HG02852 (cell line): Measurements from ENCODE around the gene MATN1.

Experiments
- ATAC-seq: cut with Tn5 transposase; IDR thresholded peaks from one replicate; pipeline ENCODE4 v1.9.1; 2021; ENCODE audit warnings: mild to moderate bottlenecking, moderate library complexity; ENCODE audit not compliant: unreplicated experiment

Gene MATN1

DNA sequence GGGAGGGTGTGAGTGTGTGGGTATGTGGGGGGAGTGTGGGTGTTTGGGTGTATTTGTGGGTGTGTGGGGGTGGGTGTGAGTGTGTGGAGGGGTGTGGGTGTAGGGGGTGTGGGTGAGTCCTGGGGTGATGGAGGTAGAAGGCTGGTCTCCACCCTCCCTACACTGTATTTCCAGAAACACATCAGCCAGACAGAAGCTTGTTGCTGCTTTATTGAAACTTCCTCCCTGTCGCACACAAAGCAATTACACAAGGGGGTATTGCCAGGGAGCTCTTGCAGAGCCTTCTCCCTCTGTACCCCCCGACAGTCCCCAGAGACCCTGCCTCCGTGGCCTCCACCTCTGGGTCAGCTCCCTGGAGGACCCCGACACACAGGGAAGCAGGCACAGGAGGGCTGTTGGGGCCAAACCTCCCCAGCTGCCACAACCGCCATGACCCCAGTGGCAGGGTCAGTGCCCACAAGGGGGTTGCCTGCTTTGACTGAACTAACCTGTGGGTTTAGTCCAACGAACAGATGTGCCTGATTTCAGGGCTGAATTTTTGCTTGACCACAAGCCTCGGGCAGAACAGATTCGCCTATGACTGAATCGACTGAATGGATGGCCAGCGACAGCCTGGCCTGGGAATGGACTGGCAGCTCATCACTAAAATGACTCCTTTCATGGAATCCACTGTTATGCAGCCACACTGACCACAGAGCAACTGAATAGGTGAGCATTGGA, 9.1 kb upstream of the MATN1 start:
- ATAC-seq, result no peak

DNA sequence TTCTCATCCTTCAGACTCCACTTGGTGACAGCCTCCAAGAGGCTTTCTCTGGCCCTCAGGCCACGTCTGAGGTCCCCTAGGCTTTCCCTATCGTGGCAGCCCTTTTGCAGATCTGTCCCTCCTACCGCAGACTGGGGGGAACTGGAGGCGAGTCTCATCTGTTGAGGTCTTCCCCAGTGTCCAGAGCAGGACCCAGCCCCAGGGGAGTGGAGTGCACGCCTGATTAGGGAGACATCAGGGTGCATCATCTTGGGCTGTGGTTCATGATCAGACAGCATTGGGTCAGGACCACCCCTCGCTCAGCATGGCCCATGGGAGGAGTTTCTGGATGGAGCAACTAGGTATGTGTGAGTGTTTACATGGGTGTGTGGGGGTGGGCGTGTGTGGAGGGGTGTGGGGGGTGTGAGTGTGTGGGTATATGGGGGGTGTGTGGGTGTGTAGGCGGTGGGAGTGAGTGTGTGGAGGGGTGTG, 8.5 kb upstream of the MATN1 start:
- no peak for ATAC-seq

DNA sequence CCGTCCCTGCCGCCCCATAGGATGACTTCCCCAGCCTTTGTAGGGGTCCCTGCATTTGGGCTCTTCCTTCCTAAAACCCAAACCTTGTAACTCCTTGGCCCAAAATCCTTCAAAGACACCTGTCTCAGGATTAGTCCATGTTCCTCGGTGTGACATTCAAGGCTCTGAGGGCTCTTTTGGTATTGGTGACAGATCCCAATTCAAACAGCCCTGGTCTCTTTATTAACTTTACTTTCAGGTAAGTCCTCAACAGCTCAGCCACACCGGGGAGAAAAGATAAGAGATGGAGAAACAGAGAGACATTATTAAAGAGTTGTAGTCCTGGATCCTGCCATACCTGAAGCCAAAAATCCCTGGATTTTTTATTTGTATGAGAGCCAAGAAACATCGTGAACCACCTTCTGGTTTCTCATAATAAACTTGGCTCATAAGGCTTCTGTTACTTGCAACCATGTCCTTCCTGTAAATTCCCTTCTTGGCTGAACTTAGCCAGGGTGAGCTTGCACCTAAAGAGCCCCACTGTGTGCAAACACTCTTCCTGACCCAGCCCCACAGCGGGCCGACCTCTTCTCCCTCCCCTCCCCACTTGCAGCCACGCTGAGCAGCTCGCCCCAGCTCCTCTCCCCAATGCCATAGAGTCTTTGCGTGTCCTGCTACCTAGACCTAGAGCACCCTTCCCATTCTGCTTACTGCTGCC, 7.9 kb upstream of the MATN1 start:
- no peak for ATAC-seq

DNA sequence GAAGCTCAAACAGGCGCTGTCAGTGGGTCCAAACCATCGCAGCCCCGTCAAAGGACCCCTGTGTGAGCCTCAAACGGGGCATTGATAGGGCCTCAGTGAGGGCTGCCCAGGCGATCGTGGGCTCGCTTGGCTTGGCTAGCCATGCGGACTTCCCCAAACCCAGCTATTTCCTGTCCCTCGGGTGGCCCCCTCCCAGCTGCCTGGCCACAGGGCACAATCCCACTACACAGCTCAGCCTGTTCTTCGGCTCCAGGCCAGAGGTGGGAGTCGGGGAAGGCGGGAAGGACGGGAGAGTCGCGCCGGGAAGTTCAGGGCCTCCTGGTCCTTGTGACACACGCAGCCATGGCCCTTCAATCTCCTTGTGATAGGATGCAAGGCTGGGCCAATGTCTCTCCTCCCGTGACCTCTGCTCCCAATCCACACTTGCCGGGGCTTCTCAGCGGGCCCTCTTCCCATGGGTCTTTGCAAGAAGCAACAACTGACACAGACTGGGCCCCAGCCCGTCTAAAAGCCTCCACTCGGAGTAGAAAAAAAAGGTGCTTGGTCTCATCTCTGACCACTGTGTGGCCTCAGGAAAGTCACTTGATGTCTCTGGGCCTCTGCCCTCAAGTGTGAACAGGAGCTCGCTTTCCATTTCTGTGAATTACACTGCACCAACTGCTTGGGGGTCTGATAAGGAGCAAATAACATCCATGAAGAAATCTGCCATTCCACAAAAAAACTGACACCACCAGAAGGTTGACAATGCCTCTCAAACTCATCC, 7.1 kb upstream of the MATN1 start:
- ATAC-seq, result no peak

DNA sequence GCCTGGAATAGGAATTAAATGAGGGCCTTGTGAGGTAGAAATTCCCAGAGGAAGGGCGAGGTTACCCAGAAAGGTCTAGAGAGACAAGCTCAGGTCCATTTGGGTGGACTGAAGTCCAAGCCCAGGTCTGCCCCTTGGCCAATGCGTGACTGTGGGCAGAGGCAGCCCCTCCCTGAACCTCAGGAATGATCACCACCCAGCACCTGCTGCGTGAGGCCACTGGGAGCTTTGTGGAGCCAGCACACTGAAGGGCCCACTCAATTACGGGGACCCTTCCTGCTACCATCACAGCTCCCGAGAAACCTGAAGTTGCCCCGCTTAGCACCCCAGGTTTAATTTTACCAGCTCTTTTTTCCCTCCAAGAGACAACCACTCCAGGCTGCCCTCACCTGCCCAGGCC, 6.5 kb upstream of the MATN1 start:
- no peak for ATAC-seq

DNA sequence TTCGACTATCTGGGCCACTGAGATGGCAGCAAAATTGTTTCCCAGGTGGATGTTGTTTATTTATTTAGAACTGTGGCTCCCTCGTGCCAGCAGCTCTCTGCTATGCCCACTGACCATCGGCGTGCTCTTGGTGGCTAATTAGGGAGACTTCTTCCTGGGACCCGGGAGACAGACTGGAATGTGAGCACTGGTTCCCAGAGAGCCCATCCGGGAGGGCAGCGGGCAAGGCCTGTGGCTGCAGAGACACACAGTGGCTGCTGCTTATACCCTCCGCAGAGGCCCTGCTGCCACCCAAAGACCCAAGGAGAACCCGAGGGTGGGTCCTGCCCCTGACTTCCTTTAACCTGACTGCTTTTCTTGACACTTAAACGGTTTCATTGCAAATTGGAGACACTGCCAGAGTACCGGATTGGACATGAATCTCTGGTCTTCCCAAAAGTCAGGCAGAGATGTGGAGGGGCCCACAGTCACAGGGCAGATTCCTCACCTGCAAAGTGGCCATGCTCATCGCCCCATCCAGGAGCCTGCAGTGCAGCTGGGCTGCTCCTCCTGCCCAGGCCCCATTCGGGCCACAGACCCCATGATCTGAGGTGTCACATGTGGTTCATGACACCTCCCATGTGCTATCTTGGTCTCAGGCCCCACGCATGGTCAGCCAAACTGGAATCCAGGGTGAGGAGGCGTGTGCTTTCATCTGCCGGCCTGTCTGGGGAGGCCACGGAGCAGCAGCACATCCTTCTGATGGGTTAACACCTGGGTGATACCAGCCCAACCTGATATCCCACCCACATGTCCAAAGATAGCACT, 5.7 kb upstream of the MATN1 start:
- ATAC-seq, result no peak

DNA sequence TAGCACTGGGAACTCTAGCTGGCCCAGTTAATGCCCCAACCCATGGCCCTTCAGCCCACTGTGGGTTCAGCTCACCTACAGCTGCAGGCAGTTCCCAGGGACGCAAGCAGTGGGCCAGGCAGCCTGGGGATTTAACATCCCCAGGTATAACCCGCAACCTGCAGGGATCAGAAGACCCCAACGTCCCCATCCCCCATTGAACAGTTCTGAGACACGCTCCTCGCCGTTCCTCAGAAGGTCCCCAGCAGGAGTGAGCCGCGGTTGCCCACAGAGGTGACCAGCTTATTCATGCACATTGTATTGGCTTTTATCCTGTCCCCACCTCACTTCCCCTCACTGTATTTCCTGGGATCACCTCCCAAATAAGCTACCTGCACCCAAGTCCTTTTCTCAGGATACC, 5.0 kb upstream of the MATN1 start:
- no peak for ATAC-seq

DNA sequence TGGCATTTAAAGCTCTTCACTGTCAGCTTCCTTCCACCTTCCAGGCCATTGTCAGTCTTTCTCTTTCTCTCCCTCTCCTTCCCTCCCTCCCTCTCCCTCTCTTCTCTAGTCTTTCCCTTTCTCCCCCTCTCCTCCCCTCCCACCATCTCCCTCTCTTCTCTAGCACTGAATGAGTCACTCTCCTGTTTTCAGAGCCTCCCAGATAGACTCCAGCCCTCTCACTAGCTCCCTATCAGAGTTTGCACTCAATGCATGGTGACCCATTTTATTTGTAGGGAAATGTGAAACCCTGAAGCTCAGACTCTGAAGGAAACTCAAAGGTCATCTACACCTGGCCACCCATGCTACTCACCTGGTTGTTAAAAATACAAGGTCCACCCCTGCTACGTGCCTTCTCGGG, 4.4 kb upstream of the MATN1 start:
- no peak for ATAC-seq

DNA sequence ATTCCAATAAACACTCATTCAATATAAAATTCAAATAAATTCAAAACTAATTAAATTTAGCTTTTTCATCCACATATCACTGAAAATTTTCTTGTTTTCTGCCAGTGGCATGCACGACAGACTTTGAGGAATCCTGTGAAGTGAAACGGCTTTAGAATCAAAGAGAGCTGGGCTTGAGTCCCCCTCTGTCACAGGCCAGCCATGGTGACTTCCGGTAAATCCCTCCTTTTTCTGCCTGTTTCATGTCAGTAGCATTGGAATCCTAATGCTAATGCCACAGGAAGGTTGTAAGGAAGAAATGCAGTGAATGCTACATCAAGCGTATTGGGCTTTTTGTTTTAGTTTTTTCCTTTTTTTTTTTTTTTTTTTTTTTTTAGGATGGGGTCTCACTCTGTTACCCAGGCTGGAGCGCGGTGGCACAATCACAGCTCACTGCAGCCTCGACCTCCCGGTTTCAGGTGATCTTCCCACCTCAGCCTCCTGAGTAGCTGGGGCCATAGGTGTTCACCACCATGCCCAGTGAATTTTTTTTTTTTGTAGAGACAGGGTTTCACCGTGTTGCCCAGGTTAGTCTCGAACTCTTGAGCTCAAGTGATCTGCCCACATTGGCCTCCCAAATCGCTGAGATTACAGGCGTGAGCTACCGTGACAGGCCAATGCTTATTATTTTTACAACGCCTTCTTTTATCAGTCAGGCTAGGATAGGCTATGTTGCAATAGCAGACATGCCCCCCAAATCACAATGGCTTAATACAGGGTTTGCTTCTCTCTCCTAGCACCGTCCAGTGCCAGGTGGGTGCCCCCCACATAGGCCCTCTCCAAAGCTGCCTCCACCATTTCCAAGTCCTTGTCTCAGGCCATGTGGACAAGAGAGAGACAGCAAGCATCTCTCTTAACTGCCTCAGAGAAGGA, 3.6 kb upstream of the MATN1 start:
- no peak for ATAC-seq

DNA sequence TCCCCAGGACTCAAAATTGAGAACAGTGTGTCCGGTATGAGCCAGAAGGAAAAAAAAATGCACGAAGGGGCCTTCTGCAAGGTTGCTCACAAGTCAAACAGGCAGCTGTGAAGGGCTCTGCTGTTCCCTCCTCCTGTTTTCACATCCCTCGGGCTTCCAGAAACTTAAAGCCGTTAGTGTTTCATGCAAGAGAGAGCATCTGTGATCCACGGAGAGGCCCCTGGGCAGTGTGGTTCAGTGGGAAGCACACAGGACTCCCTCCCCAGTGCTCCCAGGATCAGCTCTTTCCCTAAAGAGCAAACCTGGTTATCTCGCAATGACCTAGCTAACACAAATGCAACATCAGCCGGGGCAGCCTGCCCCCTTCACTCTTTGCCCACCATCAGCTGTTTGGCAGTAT, 2.9 kb upstream of the MATN1 start:
- ATAC-seq, result no peak

DNA sequence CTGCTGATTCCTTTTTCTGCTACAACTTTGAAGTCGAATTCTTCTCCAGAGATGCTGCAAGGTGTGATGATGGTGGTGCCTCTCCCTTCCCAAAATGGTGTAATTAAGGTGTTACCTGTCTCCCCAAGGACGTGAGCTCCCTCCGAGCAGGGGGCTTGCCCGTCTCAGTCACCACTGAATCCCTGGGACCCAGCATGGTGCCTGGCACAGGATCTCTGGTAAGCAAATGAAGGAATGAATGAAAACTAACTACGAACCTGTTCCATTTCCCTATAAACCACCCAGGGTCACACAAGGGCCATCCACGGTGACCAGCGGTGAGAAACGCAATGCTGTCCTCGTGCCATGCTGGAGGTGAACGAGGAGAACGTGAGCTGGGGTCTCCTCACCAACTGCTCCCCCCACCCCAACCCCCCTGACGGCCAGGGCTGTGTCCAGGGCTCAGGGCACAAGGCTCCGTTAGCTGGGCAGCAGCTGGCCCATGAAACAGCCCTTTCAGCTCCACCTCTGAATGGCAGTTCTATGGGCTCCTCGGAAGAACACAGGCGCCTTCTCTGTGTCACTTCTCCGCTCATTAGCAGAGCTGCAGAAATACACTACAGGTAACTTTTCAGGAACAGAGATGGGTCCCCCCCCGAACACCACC, 2.2 kb upstream of the MATN1 start:
- no peak for ATAC-seq

DNA sequence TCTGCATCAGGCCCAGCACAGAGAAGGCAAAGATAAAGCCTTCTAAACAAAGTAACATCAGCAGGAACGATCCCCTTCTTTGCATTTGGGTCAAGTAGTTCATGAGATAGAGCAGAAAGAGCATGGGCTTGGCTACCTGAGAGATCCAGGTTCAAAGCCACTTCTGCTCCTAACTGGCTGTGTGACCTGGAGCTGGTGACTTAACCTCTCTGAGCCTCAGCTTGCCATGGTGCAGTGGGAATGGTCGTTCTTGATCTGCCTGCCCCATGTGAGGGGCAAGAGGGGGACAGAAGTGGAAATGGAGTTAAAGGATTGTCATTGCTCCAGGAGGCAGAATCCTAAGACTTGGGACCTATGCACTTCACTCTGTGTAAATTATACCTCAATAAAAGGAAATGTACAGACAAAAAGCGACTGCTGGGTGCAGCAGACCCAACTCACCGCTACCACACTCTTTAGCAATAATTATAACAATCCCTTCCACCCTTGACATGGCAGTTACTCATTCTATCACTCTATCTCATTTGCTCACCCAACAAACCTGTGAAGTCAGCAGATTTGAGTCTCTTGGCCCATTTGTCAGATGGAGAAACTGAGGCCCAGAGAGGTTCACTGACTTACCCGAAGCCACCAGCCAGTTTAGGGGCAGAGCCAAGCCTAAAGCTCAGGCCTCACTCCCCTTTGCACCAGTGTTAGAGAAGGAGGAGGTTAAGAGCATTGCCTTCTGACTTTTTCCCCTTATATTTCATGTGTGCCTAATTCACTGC, 1.5 kb upstream of the MATN1 start:
- ATAC-seq, result no peak

DNA sequence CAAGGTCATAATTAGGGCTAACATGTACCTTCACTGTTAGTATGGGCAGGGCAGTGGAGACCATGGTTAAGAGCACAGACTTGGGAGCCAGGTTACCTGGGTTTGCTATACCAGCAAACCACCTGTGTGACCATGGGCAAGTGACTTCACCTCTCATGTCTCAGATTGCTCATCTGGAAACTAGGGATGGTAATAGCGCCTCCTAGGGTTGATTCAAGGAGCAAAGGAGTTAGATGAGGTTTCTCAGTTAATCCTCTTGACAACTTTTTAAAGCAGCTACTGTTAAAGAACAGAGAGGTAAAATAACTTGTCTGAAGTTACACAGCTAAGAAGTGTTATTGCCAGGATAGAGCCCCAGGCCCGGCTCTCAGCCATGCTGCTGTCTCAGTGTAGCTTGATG, 790 bp upstream of the MATN1 start:
- ATAC-seq, result no peak

DNA sequence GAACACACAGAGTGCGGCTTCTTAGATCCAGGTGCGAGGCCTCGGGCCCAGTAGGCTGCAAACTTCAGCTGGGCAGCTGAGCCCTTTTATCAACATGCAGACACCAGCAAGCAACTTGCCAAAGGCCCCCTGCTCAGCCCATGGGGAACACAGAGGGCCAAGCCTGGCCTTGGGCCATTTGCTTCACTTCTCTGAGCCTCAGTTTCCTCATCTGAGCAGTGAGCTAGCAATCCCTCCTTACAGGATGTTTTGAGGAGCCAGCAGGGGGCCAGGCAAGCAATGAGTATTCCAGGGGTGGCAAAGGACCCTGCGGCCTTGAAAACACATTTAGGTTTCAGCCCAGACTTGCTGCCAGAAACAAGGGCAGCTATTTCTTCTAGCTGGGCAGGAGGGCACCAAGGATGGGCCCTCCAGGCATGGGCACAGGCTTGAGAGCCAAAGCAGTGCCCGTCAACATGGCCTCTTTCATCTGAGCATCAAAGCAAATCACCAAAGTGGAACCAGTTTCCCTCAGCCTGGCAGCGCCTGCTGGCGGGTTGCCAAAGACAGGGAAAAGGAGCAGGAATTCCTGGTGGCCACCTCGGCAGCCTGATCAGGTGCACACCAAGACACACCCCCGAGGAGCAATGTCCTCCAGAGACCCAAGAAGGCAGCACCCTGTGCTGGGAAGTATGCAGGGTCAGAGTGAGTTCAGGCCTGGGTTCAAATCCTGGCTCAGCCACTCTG, 1.4 kb downstream of the MATN1 start:
- ATAC-seq, result no peak

DNA sequence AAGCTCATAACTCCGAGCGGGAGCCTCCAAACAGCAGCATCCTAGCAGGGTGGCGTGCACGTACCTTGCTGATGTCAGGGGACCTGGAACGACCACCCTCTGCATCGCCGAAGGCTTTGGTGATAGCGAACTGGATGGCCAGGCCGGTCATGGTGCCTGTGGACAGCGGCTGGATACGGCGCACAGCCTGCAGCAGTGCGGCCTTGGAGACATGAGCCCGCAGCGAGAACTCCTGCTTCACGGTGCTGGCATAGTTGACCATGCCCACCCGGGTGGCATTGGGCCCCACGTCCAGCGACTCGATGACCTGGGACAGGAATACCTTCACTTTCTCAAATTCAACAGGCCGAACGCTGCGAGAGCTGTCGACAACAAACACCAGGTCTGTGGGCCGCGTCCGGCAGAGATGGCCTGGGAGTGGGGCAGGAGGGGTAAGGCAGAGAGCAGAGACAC, 2.0 kb downstream of the MATN1 start:
- ATAC-seq, result no peak

DNA sequence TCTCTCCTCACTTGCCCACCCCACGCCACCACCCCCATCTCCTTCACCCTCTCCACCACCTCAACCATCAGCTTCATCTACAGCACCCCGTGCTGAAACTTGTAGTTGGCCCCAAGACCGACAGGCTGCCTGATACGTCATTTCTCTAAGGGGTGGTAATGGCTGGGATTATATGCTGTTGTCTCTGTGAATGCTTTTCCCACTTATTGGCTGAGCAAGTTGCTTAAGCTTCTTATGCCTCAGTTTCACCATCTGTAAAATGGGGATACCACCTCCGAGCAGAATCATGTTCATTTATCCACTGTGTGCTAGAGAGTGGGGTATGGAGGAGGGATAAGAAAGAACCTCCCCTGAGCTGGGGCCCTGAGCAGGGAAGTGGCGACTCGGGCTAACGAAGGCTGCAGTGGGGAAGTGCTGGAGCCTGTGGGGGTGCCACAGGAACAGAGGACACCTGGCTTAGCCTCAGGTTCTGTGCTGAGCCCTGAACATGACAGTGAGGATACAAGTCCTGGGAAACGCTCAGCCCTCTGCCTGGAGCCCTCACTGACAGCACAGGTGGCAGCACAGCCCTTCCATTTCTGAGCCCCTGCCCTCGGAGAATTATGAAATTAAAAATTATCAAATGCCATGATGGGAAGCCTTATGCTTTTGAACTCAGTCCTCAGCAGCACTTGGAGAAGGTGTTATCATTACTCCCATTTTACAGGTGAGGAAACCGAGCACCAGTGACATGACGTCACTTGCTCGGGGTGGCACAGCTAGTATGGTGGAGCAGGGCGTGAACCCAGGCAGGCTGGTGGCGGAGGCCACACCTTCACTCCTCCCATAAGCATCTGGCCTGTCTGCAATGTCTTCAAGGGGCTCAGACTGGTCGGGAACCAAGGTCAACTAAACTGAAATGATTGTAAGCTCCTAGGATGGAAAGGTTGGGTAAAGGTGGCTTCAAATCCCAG, 2.8 kb downstream of the MATN1 start:
- no peak for ATAC-seq
